SK-N-SH treated with all-trans-retinoic acid at 6 μM for 48 hours (cell line): ENCODE data around the gene BPTF.
"Not testable (repeated sequence)": the region's sequence is repeated elsewhere in the genome, so short reads cannot be mapped to it uniquely, and the experiment has no call there.

Experiments
- ARNTL ChIP-seq: fragments of 450-650 bp; formaldehyde crosslinking; IDR thresholded peaks from 2 replicates; pipeline ENCODE4 v1.5.0; 2020; ENCODE audit warnings: low read depth, mild to moderate bottlenecking, moderate library complexity, borderline replicate concordance
- PPARA ChIP-seq: fragments of 250-450 bp; sonication (Bioruptor Pico); IDR thresholded peaks from 2 replicates; pipeline ENCODE4 v1.5.0; 2020; ENCODE audit warnings: mild to moderate bottlenecking, borderline replicate concordance
- RARB ChIP-seq: fragments of 250-450 bp; sonication (Bioruptor Pico); IDR thresholded peaks from 2 replicates; pipeline ENCODE4 v1.8.0; 2021; ENCODE audit warnings: mild to moderate bottlenecking, moderate library complexity
- SNAI2 ChIP-seq: fragments of 250-450 bp; sonication (Bioruptor Pico); IDR thresholded peaks from 2 replicates; pipeline ENCODE4 v1.5.0; 2020; ENCODE audit warnings: mild to moderate bottlenecking, moderate library complexity
- TCF4 ChIP-seq: fragments of 250-450 bp; sonication (Bioruptor Pico); IDR thresholded peaks from 2 replicates; pipeline ENCODE4 v1.8.0; 2021; ENCODE audit warnings: mild to moderate bottlenecking, moderate library complexity, borderline replicate concordance
- TOX ChIP-seq: fragments of 250-450 bp; sonication (Bioruptor Pico); IDR thresholded peaks from 2 replicates; pipeline ENCODE4 v1.8.0; 2021; ENCODE audit warnings: mild to moderate bottlenecking, moderate library complexity, borderline replicate concordance
- ZC3H10 ChIP-seq: fragments of 250-450 bp; sonication (Bioruptor Pico); IDR thresholded peaks from 2 replicates; pipeline ENCODE4 v1.5.1; 2021; ENCODE audit warnings: mild to moderate bottlenecking, moderate library complexity
- ZFP3 ChIP-seq: fragments of 250-450 bp; sonication (Bioruptor Pico); IDR thresholded peaks from 2 replicates; pipeline ENCODE4 v1.5.0; 2020; ENCODE audit warnings: mild to moderate bottlenecking, moderate library complexity
- TF ChIP-seq, protein P1 (sequence below): fragments of 250-450 bp; sonication (Bioruptor Pico); IDR thresholded peaks from 2 replicates; pipeline ENCODE4 v1.5.0; 2020; ENCODE audit warnings: mild to moderate bottlenecking, moderate library complexity
- TF ChIP-seq, protein P2 (sequence below): fragments of 250-450 bp; sonication (Bioruptor Pico); IDR thresholded peaks from 2 replicates; pipeline ENCODE4 v1.5.1; 2020; ENCODE audit warnings: low read depth, mild to moderate bottlenecking, moderate library complexity
- TF ChIP-seq, protein P3 (sequence below): fragments of 250-450 bp; sonication (Bioruptor Pico); IDR thresholded peaks from 2 replicates; pipeline ENCODE4 v1.8.0; 2020; ENCODE audit warnings: mild to moderate bottlenecking, moderate library complexity, borderline replicate concordance

DNA sequence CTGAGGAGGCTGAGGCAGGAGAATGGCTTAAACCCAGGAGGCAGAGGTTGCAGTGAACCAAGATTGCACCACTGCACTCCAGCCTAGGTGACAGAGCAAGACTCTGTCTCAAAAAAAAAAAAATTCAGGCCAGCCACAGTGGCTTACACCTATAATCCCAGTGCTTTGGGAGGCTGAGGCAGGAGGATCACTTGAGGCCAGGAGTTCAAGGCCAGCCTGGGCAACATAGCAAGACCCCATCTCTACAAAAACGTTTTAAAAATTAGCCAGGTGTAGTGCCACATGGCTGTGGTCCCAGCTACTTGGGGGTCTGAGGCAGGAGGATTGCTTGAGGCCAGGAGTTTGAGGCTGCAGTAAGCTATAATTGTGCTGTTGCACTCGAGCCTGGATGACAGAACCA lies 80.0 kb downstream of the BPTF start:
- TF ChIP-seq ZFP3; SNAI2; RARB; TOX (CRISPR knock-in tag); ARNTL; ZC3H10 (CRISPR knock-in tag); TCF4 (CRISPR knock-in tag); PPARA: not testable (repeated sequence)
- TF ChIP-seq, protein P1, sequence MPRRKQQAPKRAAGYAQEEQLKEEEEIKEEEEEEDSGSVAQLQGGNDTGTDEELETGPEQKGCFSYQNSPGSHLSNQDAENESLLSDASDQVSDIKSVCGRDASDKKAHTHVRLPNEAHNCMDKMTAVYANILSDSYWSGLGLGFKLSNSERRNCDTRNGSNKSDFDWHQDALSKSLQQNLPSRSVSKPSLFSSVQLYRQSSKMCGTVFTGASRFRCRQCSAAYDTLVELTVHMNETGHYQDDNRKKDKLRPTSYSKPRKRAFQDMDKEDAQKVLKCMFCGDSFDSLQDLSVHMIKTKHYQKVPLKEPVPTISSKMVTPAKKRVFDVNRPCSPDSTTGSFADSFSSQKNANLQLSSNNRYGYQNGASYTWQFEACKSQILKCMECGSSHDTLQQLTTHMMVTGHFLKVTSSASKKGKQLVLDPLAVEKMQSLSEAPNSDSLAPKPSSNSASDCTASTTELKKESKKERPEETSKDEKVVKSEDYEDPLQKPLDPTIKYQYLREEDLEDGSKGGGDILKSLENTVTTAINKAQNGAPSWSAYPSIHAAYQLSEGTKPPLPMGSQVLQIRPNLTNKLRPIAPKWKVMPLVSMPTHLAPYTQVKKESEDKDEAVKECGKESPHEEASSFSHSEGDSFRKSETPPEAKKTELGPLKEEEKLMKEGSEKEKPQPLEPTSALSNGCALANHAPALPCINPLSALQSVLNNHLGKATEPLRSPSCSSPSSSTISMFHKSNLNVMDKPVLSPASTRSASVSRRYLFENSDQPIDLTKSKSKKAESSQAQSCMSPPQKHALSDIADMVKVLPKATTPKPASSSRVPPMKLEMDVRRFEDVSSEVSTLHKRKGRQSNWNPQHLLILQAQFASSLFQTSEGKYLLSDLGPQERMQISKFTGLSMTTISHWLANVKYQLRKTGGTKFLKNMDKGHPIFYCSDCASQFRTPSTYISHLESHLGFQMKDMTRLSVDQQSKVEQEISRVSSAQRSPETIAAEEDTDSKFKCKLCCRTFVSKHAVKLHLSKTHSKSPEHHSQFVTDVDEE (CRISPR knock-in tag) = not testable (repeated sequence)
- TF ChIP-seq, protein P2, sequence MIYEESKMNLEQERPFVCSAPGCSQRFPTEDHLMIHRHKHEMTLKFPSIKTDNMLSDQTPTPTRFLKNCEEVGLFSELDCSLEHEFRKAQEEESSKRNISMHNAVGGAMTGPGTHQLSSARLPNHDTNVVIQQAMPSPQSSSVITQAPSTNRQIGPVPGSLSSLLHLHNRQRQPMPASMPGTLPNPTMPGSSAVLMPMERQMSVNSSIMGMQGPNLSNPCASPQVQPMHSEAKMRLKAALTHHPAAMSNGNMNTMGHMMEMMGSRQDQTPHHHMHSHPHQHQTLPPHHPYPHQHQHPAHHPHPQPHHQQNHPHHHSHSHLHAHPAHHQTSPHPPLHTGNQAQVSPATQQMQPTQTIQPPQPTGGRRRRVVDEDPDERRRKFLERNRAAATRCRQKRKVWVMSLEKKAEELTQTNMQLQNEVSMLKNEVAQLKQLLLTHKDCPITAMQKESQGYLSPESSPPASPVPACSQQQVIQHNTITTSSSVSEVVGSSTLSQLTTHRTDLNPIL = not testable (repeated sequence)
- TF ChIP-seq, protein P3, sequence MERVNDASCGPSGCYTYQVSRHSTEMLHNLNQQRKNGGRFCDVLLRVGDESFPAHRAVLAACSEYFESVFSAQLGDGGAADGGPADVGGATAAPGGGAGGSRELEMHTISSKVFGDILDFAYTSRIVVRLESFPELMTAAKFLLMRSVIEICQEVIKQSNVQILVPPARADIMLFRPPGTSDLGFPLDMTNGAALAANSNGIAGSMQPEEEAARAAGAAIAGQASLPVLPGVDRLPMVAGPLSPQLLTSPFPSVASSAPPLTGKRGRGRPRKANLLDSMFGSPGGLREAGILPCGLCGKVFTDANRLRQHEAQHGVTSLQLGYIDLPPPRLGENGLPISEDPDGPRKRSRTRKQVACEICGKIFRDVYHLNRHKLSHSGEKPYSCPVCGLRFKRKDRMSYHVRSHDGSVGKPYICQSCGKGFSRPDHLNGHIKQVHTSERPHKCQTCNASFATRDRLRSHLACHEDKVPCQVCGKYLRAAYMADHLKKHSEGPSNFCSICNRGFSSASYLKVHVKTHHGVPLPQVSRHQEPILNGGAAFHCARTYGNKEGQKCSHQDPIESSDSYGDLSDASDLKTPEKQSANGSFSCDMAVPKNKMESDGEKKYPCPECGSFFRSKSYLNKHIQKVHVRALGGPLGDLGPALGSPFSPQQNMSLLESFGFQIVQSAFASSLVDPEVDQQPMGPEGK (CRISPR knock-in tag) = not testable (repeated sequence)
